GM18517 (cell line): ENCODE measurements around the gene ACTL7A.

Experiments
- ATAC-seq: cut with Tn5 transposase; IDR thresholded peaks from one replicate; pipeline ENCODE4 v1.9.1; 2021; ENCODE audit warnings: mild to moderate bottlenecking, moderate library complexity; ENCODE audit not compliant: unreplicated experiment

The ACTL7A gene

DNA sequence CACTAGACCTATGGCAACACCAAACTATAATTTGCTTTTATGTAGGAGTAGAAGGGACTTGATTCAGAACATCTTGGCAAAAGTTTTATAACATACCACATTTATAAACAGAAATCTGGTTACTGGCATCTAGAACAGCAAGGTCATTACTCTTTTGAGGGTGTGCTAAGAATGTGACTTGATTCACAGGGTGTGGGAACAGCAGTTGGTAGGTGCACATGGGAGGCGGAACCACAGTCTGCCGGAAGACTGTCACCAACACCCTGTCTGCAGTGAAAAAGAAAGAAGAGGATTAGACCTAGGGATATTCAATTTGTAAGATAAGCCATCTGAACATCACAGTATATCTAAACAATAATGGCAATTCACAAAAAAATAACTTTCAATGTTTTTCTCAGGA is 48.8 kb downstream of the ACTL7A start:
- ATAC-seq: no peak

GRCh38 chr9:108911820-108912219 is 49.8 kb downstream of the ACTL7A start:
- ATAC-seq: no peak
